MCF 10A (cell line): Measurements from ENCODE around the gene BMP10. TPM values are rescaled to one million over a fixed set of nuclear protein-coding genes. Genes with fewer than 3 reads are reported as not detected.

Experiments used
- BruUV-seq: library from RNA; stranded (reverse); fragments of 400-500 nt; replicated peaks from 2 replicates; lab custom pipeline; 2021; lab: Mats Ljungman, UMichigan
- CTCF ChIA-PET: fragments of 300-600 bp; sonication (Branson Sonifier 250); formaldehyde crosslinking; extraction: SDS; loops from one replicate; lab custom pipeline; 2021; ENCODE audit warnings: antibody characterized with exemption, inconsistent platforms; lab: Yijun Ruan, JAX
- POLR2A ChIA-PET: fragments of 300-600, 350-650 bp; sonication (Branson Sonifier 250); formaldehyde crosslinking; extraction: SDS; loops from one replicate; lab custom pipeline; 2020; ENCODE audit warnings: antibody characterized with exemption, inconsistent platforms; lab: Yijun Ruan, JAX
- DNase-seq: peaks from one replicate; pipeline ENCODE4 v3.0.0-alpha.2; 2018; ENCODE audit not compliant: unreplicated experiment
- H3K27ac Mint-ChIP-seq: one replicate; pipeline ENCODE4 v1.8.0; 2022; ENCODE audit warnings: mild to moderate bottlenecking, low read depth, mixed read lengths; ENCODE audit not compliant: unreplicated experiment
- H3K27me3 Mint-ChIP-seq: one replicate; pipeline ENCODE4 v1.8.0; 2022; ENCODE audit warnings: mixed read lengths; ENCODE audit not compliant: insufficient read depth, unreplicated experiment
- H3K36me3 Mint-ChIP-seq: one replicate; pipeline ENCODE4 v1.8.0; 2022; ENCODE audit warnings: mild to moderate bottlenecking, moderate library complexity, mixed read lengths; ENCODE audit not compliant: insufficient read depth, unreplicated experiment
- H3K4me1 Mint-ChIP-seq: one replicate; pipeline ENCODE4 v1.8.0; 2022; ENCODE audit warnings: mixed read lengths; ENCODE audit not compliant: insufficient read depth, unreplicated experiment
- H3K4me3 Mint-ChIP-seq: one replicate; pipeline ENCODE4 v1.8.0; 2022; ENCODE audit warnings: mild to moderate bottlenecking, moderate library complexity, mixed read lengths; ENCODE audit not compliant: unreplicated experiment
- H3K9me3 Mint-ChIP-seq: one replicate; pipeline ENCODE4 v1.8.0; 2022; ENCODE audit warnings: mixed read lengths; ENCODE audit not compliant: unreplicated experiment
- intact Hi-C: fragments of 100-400 bp; cut with micrococcal nuclease; formaldehyde crosslinking; loops from 2 replicates; pipeline ENCODE4 v1.14.1; 2022
- total RNA-seq: library from RNA; stranded (reverse); gene quantifications from 2 replicates; pipeline ENCODE4 v1.2.3, GENCODE V29; 2022
- TF ChIP-seq, protein P1 (sequence below): fragments of 200-600 bp; IDR thresholded peaks from one replicate; pipeline ENCODE4 v1.8.0; 2022; ENCODE audit warnings: antibody characterized with exemption, mild to moderate bottlenecking; ENCODE audit not compliant: unreplicated experiment

The BMP10 gene
- total RNA-seq, 1 experiment from 2014 or later, result not detected

DNA sequence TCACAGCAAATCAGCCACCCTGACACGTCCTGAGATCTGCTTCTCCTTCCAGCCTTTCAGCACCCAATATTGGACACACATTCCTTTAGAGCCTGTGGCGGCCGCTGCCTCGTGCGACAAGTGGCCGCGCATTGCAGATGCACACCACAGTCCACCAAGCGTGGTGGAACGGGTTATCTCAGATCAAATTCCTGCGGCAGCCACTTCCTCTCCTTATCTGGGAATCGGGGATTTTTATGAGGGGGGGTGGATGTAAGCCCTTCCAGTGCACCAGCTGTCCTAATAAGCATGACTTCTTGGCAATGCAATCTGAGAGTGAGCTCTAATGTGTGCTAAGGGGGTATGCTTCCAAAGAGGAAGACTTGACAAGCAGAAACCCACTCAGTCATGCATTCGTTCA is 18.3 kb upstream of the BMP10 start:
- BruUV-seq, result no TSS peak
- Mint-ChIP-seq H3K4me1 (no peaks in the 10 kb centered on the region), H3K27ac (no peak overlapping the region), H3K9me3 (no peaks in the 10 kb centered on the region), H3K36me3 (no peaks in the 10 kb centered on the region), H3K27me3 (no peaks in the 10 kb centered on the region), H3K4me3 (no peak overlapping the region)
- ChIA-PET CTCF (interaction anchor here (1.2 kb wide), 2 partner anchors 20 to 176 kb away, joined by 3 read pairs; no protein-coding TSS in a partner anchor), POLR2A (interaction anchor here (2.2 kb wide), 1 partner anchor 19 kb away, joined by 4 read pairs; no protein-coding TSS in a partner anchor)
- TF ChIP-seq, protein P1, sequence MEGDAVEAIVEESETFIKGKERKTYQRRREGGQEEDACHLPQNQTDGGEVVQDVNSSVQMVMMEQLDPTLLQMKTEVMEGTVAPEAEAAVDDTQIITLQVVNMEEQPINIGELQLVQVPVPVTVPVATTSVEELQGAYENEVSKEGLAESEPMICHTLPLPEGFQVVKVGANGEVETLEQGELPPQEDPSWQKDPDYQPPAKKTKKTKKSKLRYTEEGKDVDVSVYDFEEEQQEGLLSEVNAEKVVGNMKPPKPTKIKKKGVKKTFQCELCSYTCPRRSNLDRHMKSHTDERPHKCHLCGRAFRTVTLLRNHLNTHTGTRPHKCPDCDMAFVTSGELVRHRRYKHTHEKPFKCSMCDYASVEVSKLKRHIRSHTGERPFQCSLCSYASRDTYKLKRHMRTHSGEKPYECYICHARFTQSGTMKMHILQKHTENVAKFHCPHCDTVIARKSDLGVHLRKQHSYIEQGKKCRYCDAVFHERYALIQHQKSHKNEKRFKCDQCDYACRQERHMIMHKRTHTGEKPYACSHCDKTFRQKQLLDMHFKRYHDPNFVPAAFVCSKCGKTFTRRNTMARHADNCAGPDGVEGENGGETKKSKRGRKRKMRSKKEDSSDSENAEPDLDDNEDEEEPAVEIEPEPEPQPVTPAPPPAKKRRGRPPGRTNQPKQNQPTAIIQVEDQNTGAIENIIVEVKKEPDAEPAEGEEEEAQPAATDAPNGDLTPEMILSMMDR, result no peak
- no peak for DNase-seq
- intact Hi-C loops, result no loop called here

DNA sequence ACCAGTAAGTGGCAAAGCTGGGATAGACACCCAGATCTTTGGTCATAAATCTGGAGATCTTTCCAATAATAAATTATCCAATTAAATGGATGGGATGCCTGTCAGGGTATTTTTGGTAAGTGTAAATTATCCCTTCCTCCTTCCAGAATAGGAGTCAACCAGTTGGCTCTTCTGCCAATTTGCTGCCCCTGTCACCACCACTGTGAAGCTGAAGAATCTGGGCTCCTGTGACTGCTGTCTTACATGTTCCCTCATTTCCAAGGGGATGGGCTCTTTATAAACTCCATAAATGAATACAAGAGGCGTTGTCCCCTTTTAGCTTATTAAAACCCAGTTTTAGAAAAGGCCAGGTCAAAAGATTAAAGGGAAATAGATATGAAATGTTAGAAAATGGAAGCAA is 17.8 kb upstream of the BMP10 start:
- CTCF ChIA-PET, result interaction anchor here (1.0 to 1.2 kb wide), 3 partner anchors 21 to 175 kb away, joined by 3 read pairs; no protein-coding TSS in a partner anchor

DNA sequence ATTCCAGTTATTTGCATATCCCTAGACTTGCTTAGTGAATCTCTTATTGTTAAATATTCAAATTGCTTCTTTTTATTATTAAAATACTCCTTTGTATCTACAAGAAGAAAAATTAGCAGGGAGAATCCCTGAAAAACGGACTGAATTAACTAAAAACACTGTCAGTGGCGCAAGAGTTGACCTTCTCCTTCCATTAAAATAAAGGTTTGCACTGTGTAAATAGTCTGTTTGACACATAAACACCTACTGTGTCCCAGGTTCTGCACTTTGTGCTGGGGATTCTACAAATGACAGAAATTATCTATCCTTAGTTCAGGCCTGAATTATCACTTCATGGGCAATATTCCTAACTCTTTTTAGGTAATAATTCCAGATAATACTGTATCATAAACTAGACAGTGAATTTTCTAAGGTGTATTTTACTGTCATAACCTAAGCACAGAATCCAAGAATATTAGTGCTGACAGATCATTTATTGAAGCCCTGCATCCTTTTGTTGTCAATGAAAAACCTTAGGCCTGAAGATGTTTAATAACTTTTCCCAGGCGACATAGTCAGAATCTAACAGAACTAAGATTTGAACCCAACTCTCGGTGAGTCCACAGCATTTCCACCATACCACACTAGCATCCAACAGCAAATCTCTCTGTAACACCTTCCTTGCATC is 17.0 kb upstream of the BMP10 start:
- Mint-ChIP-seq H3K27ac (no peak overlapping the region), H3K4me1 (no peaks in the 10 kb centered on the region), H3K9me3 (no peaks in the 10 kb centered on the region), H3K27me3 (no peaks in the 10 kb centered on the region), H3K36me3 (no peaks in the 10 kb centered on the region), H3K4me3 (no peak overlapping the region)
- ChIA-PET CTCF (interaction anchor here (1.0 kb wide), 1 partner anchor 43 kb away, joined by 3 read pairs; no protein-coding TSS in a partner anchor), POLR2A (interaction anchor here (0.7 to 2.2 kb wide), 2 partner anchors 9 to 20 kb away, joined by 3 to 4 read pairs; no protein-coding TSS in a partner anchor)
- DNase-seq, result no peak
- TF ChIP-seq, protein P1, result no peak
- intact Hi-C loops, result no loop called here
- no TSS peak for BruUV-seq

More for the DNA sequence above, 17.8 kb upstream of the BMP10 start:
- H3K36me3 Mint-ChIP-seq, result no peaks in the 10 kb centered on the region
- POLR2A ChIA-PET, result interaction anchor here (0.7 to 2.2 kb wide), 2 partner anchors 10 to 19 kb away, joined by 3 to 4 read pairs; no protein-coding TSS in a partner anchor
- no peaks in the 10 kb centered on the region for H3K27me3 Mint-ChIP-seq
- TF ChIP-seq, protein P1, result no peak
- H3K9me3 Mint-ChIP-seq, result no peaks in the 10 kb centered on the region
- intact Hi-C loops, result no loop called here
- no peaks in the 10 kb centered on the region for H3K4me1 Mint-ChIP-seq
- BruUV-seq, result no TSS peak
- no peak overlapping the region for H3K4me3 Mint-ChIP-seq
- no peak for DNase-seq
- H3K27ac Mint-ChIP-seq, result no peak overlapping the region

DNA sequence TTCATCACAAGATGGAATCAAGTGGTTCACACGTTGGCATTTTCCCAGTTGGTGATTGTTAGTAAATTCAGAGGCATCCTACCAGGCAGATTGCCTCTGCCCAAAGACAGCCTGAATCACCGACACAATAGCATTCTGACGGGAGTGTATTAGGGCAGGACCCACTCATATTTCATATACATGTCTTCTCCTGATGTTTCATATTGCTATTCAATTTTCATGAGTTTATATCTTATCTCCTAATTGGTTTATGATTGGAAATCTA is 14.5 kb upstream of the BMP10 start:
- Mint-ChIP-seq H3K36me3 (no peaks in the 10 kb centered on the region), H3K27me3 (peaks cover 20% of the 10 kb centered on the region), H3K4me1 (no peaks in the 10 kb centered on the region), H3K4me3 (no peak overlapping the region), H3K9me3 (no peaks in the 10 kb centered on the region), H3K27ac (no peak overlapping the region)
- no peak for DNase-seq
- POLR2A ChIA-PET, result no interaction called here
- intact Hi-C loops, result no loop called here
- TF ChIP-seq, protein P1, result no peak
- no TSS peak for BruUV-seq
- CTCF ChIA-PET, result no interaction called here
